Cerebellar nuclear complex (tissue), 1 donor: Measurements from ENCODE around the gene PTPN22.

Source experiments
- DNase-seq, 2 experiments: peaks; one replicate each; lab custom pipeline; 2025; lab: John Stamatoyannopoulos, UW

The PTPN22 gene

GRCh38 chr1:113871597-113872113 is at the start of gene PTPN22:
TSS of gene PTPN22 (minus strand) at chr1:113871712.
- no peak for DNase-seq

- DNase-seq = no peak
These were observed 46.7 kb upstream of the PTPN22 start for GRCh38 chr1:113918243-113918642.

GRCh38 chr1:113917400-113918082 is 46.0 kb upstream of the PTPN22 start:
- DNase-seq = no peak

- no peak for DNase-seq
These were observed 45.5 kb upstream of the PTPN22 start for GRCh38 chr1:113916974-113917373.

GRCh38 chr1:113913887-113914664 is 42.6 kb upstream of the PTPN22 start:
- DNase-seq = no peak

- no peak for DNase-seq
These were observed 41.8 kb upstream of the PTPN22 start for GRCh38 chr1:113913312-113913668.

GRCh38 chr1:113912594-113913311 is 41.2 kb upstream of the PTPN22 start:
- peak; percentile 56 to 86 for DNase-seq

GRCh38 chr1:113905435-113905861 is 33.9 kb upstream of the PTPN22 start:
- DNase-seq = no peak

GRCh38 chr1:113904674-113905434 is 33.3 kb upstream of the PTPN22 start, which contains the start of the genes AP4B1 and DCLRE1B:
TSS of gene AP4B1 (minus strand) at chr1:113904799. CDS start at chr1:113904717, 82 bp downstream.
TSS of gene DCLRE1B (plus strand) at chr1:113905326. CDS start at chr1:113905587, 261 bp downstream.
- peak; percentile 93 to 97 for DNase-seq

GRCh38 chr1:113904293-113904673 is 32.8 kb upstream of the PTPN22 start:
- peak; percentile 23 to 41 for DNase-seq

GRCh38 chr1:113903501-113904292 is 32.2 kb upstream of the PTPN22 start:
- DNase-seq = no peak

- no peak for DNase-seq
These were observed 29.7 kb upstream of the PTPN22 start for GRCh38 chr1:113901191-113901590.

- DNase-seq = no peak
These were observed 27.6 kb upstream of the PTPN22 start for GRCh38 chr1:113899111-113899510.

- DNase-seq = no peak
These were observed 26.8 kb upstream of the PTPN22 start for GRCh38 chr1:113898241-113898814.

GRCh38 chr1:113895961-113896360 is 24.4 kb upstream of the PTPN22 start:
- DNase-seq = no peak

GRCh38 chr1:113895098-113895497 is 23.6 kb upstream of the PTPN22 start:
- DNase-seq = no peak

GRCh38 chr1:113893267-113893666 is 21.8 kb upstream of the PTPN22 start:
- DNase-seq = no peak

GRCh38 chr1:113891631-113892220 is 20.2 kb upstream of the PTPN22 start:
- no peak for DNase-seq

- no peak for DNase-seq
These were observed 19.3 kb upstream of the PTPN22 start for GRCh38 chr1:113890816-113891215.
